Measurements from ENCODE around the gene KRT75.

- TF ChIP-seq POLR2A (IDR thresholded peaks at IDR 0.05; ENCODE audit: low read depth, low read length) (no peak), TAF1 (IDR thresholded peaks at IDR 0.05; ENCODE audit: low read depth, low read length) (no peak), POLR2AphosphoS5 (IDR thresholded peaks at IDR 0.05; ENCODE audit: low read depth, low read length) (no peak), PAX5 (IDR thresholded peaks at IDR 0.05; ENCODE audit: insufficient read depth, low read length, severe bottlenecking) (no peak), POU2F2 (IDR thresholded peaks at IDR 0.05; ENCODE audit: low read depth, low read length) (no peak)
These were observed 39.2 kb downstream of the KRT75 start for GRCh38 chr12:52394836-52395405.

Data from GM12891 (cell line).